HepG2 (cell line): ENCODE results near the gene TMEM63C. TPM values are rescaled to one million over a fixed set of nuclear protein-coding genes. Genes with fewer than 3 reads are reported as not detected.
A peak's percentile ranks its signal among the peaks of the same experiment; 100 is the strongest.

Experiments
- ERF ChIP-seq: IDR thresholded peaks from 2 replicates; pipeline ENCODE4 v1.6.1; 2018; ENCODE audit warnings: missing biosample characterization, missing genetic modification reagents
- FOSL2 ChIP-seq: sonication (generic); formaldehyde crosslinking; IDR thresholded peaks from 2 replicates; pipeline ENCODE4 v1.4.0; 2020; ENCODE audit warnings: missing genetic modification reagents
- FOXC1 ChIP-seq: sonication (generic); formaldehyde crosslinking; IDR thresholded peaks from 2 replicates; pipeline ENCODE4 v1.8.0; 2022; ENCODE audit warnings: mild to moderate bottlenecking, missing genetic modification reagents, borderline replicate concordance
- HES4 ChIP-seq: sonication (generic); formaldehyde crosslinking; IDR thresholded peaks from 2 replicates; pipeline ENCODE4 v1.9.0; 2021; ENCODE audit warnings: mild to moderate bottlenecking, missing genetic modification reagents, borderline replicate concordance
- MED8 ChIP-seq: sonication (generic); formaldehyde crosslinking; IDR thresholded peaks from 2 replicates; pipeline ENCODE4 v1.8.1; 2023; ENCODE audit warnings: mild to moderate bottlenecking, missing genetic modification reagents; ENCODE audit not compliant: insufficient replicate concordance
- NRL ChIP-seq: sonication (generic); formaldehyde crosslinking; IDR thresholded peaks from 2 replicates; pipeline ENCODE4 v1.5.0; 2020; ENCODE audit warnings: missing genetic modification reagents, mild to moderate bottlenecking, moderate library complexity, borderline replicate concordance
- SAFB2 ChIP-seq: sonication (generic); formaldehyde crosslinking; IDR thresholded peaks from 2 replicates; pipeline ENCODE4 v1.5.1; 2020; ENCODE audit warnings: missing genetic modification reagents, low read depth, mild to moderate bottlenecking, borderline replicate concordance
- SETDB1 ChIP-seq: sonication (generic); formaldehyde crosslinking; IDR thresholded peaks from 2 replicates; pipeline ENCODE4 v1.5.1; 2020; ENCODE audit warnings: missing genetic modification reagents, mild to moderate bottlenecking, borderline replicate concordance
- ZNF292 ChIP-seq: sonication (generic); formaldehyde crosslinking; IDR thresholded peaks from 2 replicates; pipeline ENCODE4 v1.8.1; 2022; ENCODE audit warnings: mild to moderate bottlenecking, low read depth, missing genetic modification reagents, borderline replicate concordance
- polyA plus RNA-seq, 8 experiments: library from polyadenylated mRNA; depleted of rRNA in 3 of 8; stranded (reverse) in 7 of 8; unstranded in 1 of 8; fragments of >200 nt; fragmentation: Illumina TruSeq in 4 of 8; extraction: Trizol in 4 of 8; gene quantifications; 2 replicates each; pipeline versions ENCODE4 v1.2.1 to v1.2.3, GENCODE V29; 2011 to 2016; ENCODE audit warnings: low read depth in 4 of 8, missing spikeins in 1 of 8, mixed read lengths in 1 of 8; ENCODE audit not compliant: insufficient read depth in 1 of 8
- total RNA-seq, 5 experiments: library from RNA; depleted of rRNA; stranded (reverse); fragments of >200 nt; fragmentation: Illumina TruSeq; extraction: Trizol; gene quantifications; 2 replicates each; pipeline ENCODE4 v1.2.3, GENCODE V29; 2016; ENCODE audit warnings: low read depth in 1 of 5
- TF ChIP-seq, protein P1 (sequence below): sonication (generic); formaldehyde crosslinking; IDR thresholded peaks from one replicate; pipeline ENCODE4 v1.5.1; 2020; ENCODE audit warnings: mild to moderate bottlenecking, missing genetic modification reagents; ENCODE audit errors: not compliant biosample characterization
- TF ChIP-seq, protein P2 (sequence below), 2 experiments: fragments of 450-650 bp in 1 of 2; sonication (generic) in 1 of 2; formaldehyde crosslinking in 1 of 2; IDR thresholded peaks; 2 replicates each; pipeline versions ENCODE4 v1.6.1 to v1.8.0; 2016 to 2022; ENCODE audit warnings: antibody characterized with exemption in 1 of 2, mild to moderate bottlenecking in 1 of 2, missing genetic modification reagents in 1 of 2

Gene TMEM63C
- total and polyA plus RNA-seq, 2 of the 13 experiments (the other 11 are each of a cell fraction or from before 2014, with no cell fraction given): 0.17 to 0.27 TPM

DNA sequence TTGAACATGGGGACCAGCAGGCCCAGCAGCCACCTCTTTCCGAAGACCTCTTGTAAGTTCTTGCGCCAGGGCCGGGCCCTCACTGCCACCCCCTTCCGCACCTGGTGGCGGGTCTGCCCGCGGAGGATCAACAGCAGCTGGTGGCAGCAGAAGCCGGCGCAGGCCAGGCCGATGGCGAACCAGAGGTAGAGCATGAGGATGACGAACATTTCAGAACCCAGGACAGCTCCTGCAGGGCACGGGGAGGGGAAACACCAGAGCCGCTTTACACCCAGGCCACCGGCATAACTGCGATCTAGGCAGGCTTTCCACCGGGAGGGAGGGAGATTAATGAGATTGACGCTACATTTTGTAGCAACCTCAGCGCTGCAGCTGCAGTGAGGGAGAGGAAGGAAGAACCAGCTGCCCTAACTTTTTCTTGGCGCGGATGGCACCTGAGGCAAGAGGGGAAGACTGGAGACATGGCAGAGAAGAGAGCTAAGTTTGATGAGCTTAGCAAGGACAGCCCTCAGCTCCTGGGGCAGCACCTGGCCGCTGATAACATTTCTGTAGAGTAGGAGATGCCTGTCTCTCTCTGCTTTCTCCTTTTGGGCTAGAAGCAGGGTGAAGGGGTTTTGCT, 47.8 kb upstream of the TMEM63C start (continued):
- no peak for TF ChIP-seq SAFB2 (CRISPR knock-in tag)
- peak; percentile 96 for TF ChIP-seq HES4 (CRISPR knock-in tag)
- TF ChIP-seq ZNF292 (CRISPR knock-in tag): no peak
- no peak; the same call in 1 of the 2 replicates for TF ChIP-seq FOXC1 (CRISPR knock-in tag)
- TF ChIP-seq, protein P1, sequence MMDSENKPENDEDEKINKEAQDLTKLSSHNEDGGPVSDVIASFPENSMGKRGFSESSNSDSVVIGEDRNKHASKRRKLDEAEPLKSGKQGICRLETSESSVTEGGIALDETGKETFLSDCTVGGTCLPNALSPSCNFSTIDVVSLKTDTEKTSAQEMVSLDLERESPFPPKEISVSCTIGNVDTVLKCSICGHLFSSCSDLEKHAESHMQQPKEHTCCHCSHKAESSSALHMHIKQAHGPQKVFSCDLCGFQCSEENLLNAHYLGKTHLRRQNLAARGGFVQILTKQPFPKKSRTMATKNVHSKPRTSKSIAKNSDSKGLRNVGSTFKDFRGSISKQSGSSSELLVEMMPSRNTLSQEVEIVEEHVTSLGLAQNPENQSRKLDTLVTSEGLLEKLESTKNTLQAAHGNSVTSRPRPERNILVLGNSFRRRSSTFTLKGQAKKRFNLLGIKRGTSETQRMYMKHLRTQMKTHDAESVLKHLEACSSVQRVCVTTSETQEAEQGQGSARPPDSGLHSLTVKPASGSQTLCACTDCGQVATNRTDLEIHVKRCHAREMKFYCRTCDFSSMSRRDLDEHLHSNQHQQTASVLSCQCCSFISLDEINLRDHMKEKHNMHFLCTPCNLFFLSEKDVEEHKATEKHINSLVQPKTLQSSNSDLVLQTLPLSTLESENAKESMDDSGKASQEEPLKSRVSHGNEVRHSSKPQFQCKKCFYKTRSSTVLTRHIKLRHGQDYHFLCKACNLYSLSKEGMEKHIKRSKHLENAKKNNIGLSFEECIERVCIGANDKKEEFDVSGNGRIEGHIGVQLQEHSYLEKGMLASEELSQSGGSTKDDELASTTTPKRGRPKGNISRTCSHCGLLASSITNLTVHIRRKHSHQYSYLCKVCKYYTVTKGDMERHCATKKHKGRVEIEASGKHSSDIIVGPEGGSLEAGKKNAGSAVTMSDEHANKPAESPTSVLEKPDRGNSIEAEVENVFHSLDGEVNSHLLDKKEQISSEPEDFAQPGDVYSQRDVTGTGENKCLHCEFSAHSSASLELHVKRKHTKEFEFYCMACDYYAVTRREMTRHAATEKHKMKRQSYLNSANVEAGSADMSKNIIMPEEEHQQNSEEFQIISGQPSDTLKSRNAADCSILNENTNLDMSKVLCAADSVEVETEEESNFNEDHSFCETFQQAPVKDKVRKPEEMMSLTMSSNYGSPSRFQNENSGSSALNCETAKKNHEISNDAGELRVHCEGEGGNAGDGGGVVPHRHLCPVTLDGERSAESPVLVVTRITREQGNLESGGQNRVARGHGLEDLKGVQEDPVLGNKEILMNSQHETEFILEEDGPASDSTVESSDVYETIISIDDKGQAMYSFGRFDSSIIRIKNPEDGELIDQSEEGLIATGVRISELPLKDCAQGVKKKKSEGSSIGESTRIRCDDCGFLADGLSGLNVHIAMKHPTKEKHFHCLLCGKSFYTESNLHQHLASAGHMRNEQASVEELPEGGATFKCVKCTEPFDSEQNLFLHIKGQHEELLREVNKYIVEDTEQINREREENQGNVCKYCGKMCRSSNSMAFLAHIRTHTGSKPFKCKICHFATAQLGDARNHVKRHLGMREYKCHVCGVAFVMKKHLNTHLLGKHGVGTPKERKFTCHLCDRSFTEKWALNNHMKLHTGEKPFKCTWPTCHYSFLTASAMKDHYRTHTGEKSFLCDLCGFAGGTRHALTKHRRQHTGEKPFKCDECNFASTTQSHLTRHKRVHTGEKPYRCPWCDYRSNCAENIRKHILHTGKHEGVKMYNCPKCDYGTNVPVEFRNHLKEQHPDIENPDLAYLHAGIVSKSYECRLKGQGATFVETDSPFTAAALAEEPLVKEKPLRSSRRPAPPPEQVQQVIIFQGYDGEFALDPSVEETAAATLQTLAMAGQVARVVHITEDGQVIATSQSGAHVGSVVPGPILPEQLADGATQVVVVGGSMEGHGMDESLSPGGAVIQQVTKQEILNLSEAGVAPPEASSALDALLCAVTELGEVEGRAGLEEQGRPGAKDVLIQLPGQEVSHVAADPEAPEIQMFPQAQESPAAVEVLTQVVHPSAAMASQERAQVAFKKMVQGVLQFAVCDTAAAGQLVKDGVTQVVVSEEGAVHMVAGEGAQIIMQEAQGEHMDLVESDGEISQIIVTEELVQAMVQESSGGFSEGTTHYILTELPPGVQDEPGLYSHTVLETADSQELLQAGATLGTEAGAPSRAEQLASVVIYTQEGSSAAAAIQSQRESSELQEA (CRISPR knock-in tag): no peak
- TF ChIP-seq, protein P2, sequence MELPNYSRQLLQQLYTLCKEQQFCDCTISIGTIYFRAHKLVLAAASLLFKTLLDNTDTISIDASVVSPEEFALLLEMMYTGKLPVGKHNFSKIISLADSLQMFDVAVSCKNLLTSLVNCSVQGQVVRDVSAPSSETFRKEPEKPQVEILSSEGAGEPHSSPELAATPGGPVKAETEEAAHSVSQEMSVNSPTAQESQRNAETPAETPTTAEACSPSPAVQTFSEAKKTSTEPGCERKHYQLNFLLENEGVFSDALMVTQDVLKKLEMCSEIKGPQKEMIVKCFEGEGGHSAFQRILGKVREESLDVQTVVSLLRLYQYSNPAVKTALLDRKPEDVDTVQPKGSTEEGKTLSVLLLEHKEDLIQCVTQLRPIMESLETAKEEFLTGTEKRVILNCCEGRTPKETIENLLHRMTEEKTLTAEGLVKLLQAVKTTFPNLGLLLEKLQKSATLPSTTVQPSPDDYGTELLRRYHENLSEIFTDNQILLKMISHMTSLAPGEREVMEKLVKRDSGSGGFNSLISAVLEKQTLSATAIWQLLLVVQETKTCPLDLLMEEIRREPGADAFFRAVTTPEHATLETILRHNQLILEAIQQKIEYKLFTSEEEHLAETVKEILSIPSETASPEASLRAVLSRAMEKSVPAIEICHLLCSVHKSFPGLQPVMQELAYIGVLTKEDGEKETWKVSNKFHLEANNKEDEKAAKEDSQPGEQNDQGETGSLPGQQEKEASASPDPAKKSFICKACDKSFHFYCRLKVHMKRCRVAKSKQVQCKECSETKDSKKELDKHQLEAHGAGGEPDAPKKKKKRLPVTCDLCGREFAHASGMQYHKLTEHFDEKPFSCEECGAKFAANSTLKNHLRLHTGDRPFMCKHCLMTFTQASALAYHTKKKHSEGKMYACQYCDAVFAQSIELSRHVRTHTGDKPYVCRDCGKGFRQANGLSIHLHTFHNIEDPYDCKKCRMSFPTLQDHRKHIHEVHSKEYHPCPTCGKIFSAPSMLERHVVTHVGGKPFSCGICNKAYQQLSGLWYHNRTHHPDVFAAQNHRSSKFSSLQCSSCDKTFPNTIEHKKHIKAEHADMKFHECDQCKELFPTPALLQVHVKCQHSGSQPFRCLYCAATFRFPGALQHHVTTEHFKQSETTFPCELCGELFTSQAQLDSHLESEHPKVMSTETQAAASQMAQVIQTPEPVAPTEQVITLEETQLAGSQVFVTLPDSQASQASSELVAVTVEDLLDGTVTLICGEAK (IDR thresholded peaks at IDR 0.05): no peak
- TF ChIP-seq, protein P2 (CRISPR knock-in tag; IDR thresholded peaks at IDR 0.05): no peak
- no peak; the same call in 1 of the 2 replicates for TF ChIP-seq FOSL2 (CRISPR knock-in tag)
- peak; percentile 90 for TF ChIP-seq ERF (CRISPR knock-in tag)
- TF ChIP-seq NRL (CRISPR knock-in tag): no peak
- no peak for TF ChIP-seq SETDB1 (CRISPR knock-in tag)
- TF ChIP-seq MED8: no peak
